HepG2 (cell line): Measurements from ENCODE around the gene RNF40. TPM values are rescaled to one million over a fixed set of nuclear protein-coding genes. Genes with fewer than 3 reads are reported as not detected.

Experiments used
- NFRKB ChIP-seq: fragments of 450-650 bp; IDR thresholded peaks from 2 replicates; pipeline ENCODE4 v1.6.1; 2017
- ZBTB1 ChIP-seq: sonication (generic); formaldehyde crosslinking; IDR thresholded peaks from 2 replicates; pipeline ENCODE4 v1.4.0; 2020; ENCODE audit warnings: missing genetic modification reagents, borderline replicate concordance
- polyA plus RNA-seq, 8 experiments: library from polyadenylated mRNA; depleted of rRNA in 3 of 8; stranded (reverse) in 7 of 8; unstranded in 1 of 8; fragments of >200 nt; fragmentation: Illumina TruSeq in 4 of 8; extraction: Trizol in 4 of 8; gene quantifications; 2 replicates each; pipeline versions ENCODE4 v1.2.1 to v1.2.3, GENCODE V29; 2011 to 2016; ENCODE audit warnings: low read depth in 4 of 8, missing spikeins in 1 of 8, mixed read lengths in 1 of 8; ENCODE audit not compliant: insufficient read depth in 1 of 8
- total RNA-seq, 5 experiments: library from RNA; depleted of rRNA; stranded (reverse); fragments of >200 nt; fragmentation: Illumina TruSeq; extraction: Trizol; gene quantifications; 2 replicates each; pipeline ENCODE4 v1.2.3, GENCODE V29; 2016; ENCODE audit warnings: low read depth in 1 of 5
- TF ChIP-seq, protein P1 (sequence below): sonication (generic); formaldehyde crosslinking; IDR thresholded peaks from 2 replicates; pipeline ENCODE4 v1.5.0; 2020; ENCODE audit warnings: mild to moderate bottlenecking, missing genetic modification reagents, borderline replicate concordance
- TF ChIP-seq, protein P2 (sequence below): sonication (generic); formaldehyde crosslinking; IDR thresholded peaks from 2 replicates; pipeline ENCODE4 v1.5.0; 2020; ENCODE audit warnings: mild to moderate bottlenecking, missing genetic modification reagents

Gene RNF40
- total and polyA plus RNA-seq, 2 of the 13 experiments (the other 11 are each of a cell fraction or from before 2014, with no cell fraction given) = 84.0 to 85.6 TPM

DNA sequence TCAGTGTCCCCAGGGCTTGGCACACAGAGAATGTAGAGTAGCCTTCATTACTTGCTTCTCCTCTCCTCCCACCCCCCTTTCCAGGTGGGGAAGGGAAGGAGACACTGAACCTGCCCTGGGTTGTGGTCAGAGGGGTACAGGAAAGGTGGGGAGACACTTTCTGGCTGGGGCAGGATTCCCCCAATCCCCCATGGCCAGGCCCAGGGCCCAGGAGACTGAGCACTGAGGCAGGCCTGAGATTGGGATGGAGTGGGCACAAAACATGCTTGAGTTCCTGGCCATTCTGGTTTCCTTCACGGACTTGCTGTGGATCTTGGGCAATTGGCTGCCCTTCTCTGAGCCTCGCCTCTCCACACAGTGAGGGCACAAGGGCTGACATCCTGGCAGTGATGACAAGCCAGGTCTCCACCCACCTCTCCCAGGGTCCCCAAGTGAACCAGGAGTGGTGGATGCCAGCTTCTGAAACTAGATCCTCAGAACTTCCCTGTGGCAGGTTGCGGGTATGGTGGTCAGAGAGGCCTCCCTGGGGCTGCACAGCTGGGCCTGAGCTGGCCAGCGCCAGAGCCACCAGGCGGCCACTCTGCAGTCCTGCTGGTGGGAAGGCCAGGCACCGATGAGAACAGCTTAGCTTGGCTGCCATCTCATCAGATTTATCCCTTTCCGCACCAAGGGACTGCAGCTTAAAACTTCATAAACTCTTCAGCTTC, 15.6 kb downstream of the RNF40 start (continued):
- TF ChIP-seq, protein P1, sequence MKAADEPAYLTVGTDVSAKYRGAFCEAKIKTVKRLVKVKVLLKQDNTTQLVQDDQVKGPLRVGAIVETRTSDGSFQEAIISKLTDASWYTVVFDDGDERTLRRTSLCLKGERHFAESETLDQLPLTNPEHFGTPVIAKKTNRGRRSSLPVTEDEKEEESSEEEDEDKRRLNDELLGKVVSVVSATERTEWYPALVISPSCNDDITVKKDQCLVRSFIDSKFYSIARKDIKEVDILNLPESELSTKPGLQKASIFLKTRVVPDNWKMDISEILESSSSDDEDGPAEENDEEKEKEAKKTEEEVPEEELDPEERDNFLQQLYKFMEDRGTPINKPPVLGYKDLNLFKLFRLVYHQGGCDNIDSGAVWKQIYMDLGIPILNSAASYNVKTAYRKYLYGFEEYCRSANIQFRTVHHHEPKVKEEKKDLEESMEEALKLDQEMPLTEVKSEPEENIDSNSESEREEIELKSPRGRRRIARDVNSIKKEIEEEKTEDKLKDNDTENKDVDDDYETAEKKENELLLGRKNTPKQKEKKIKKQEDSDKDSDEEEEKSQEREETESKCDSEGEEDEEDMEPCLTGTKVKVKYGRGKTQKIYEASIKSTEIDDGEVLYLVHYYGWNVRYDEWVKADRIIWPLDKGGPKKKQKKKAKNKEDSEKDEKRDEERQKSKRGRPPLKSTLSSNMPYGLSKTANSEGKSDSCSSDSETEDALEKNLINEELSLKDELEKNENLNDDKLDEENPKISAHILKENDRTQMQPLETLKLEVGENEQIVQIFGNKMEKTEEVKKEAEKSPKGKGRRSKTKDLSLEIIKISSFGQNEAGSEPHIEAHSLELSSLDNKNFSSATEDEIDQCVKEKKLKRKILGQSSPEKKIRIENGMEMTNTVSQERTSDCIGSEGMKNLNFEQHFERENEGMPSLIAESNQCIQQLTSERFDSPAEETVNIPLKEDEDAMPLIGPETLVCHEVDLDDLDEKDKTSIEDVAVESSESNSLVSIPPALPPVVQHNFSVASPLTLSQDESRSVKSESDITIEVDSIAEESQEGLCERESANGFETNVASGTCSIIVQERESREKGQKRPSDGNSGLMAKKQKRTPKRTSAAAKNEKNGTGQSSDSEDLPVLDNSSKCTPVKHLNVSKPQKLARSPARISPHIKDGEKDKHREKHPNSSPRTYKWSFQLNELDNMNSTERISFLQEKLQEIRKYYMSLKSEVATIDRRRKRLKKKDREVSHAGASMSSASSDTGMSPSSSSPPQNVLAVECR (CRISPR knock-in tag) = no peak
- TF ChIP-seq, protein P2, sequence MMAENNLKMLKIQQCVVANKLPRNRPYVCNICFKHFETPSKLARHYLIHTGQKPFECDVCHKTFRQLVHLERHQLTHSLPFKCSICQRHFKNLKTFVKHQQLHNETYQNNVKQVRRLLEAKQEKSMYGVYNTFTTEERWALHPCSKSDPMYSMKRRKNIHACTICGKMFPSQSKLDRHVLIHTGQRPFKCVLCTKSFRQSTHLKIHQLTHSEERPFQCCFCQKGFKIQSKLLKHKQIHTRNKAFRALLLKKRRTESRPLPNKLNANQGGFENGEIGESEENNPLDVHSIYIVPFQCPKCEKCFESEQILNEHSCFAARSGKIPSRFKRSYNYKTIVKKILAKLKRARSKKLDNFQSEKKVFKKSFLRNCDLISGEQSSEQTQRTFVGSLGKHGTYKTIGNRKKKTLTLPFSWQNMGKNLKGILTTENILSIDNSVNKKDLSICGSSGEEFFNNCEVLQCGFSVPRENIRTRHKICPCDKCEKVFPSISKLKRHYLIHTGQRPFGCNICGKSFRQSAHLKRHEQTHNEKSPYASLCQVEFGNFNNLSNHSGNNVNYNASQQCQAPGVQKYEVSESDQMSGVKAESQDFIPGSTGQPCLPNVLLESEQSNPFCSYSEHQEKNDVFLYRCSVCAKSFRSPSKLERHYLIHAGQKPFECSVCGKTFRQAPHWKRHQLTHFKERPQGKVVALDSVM (CRISPR knock-in tag) = no peak
- no peak for TF ChIP-seq NFRKB
- no peak for TF ChIP-seq ZBTB1 (CRISPR knock-in tag)
- TF ChIP-seq, all 625 proteins: peak for 60
